SK-N-SH (cell line): ENCODE results near the gene STRBP. TPM values are rescaled to one million over a fixed set of nuclear protein-coding genes. Genes with fewer than 3 reads are reported as not detected.

Source experiments
- CTCF ChIA-PET: fragments of 300-600, 350-600 bp; formaldehyde crosslinking; extraction: SDS; loops from one replicate; lab custom pipeline; 2021; lab: Yijun Ruan, JAX
- POLR2A ChIA-PET: fragments of 350-600 bp; sonication (Branson Sonifier 250); formaldehyde crosslinking; extraction: SDS; loops from one replicate; lab custom pipeline; 2020; ENCODE audit warnings: antibody characterized with exemption, inconsistent platforms; lab: Yijun Ruan, JAX
- DNase-seq: peaks from one replicate; pipeline ENCODE4 v3.0.0; 2012
- H2AFZ ChIP-seq: fragments of 200-600 bp; sonication (generic); 2 replicates; pipeline ENCODE4 v1.8.1; 2016; ENCODE audit warnings: antibody characterized with exemption, mild to moderate bottlenecking, low read depth
- H3F3A ChIP-seq: fragments of 200-600 bp; sonication (generic); replicated peaks from 2 replicates; pipeline ENCODE3; 2016; ENCODE audit warnings: antibody characterized with exemption, mild to moderate bottlenecking; ENCODE audit not compliant: insufficient read depth
- H3K27ac ChIP-seq, 2 experiments: fragments of 200-500 bp in 1 of 2; fragments of 200-600 bp in 1 of 2; sonication (Bioruptor generic) in 1 of 2; sonication (generic), shearing (Covaris generic) in 1 of 2; 2 replicates each; pipeline versions ENCODE4 v1.5.1 to v1.6.1; 2014 to 2016; ENCODE audit warnings: low read depth in 2 of 2, inconsistent platforms in 1 of 2, low read length in 1 of 2, mild to moderate bottlenecking in 1 of 2, mixed read lengths in 1 of 2
- H3K27me3 ChIP-seq: fragments of 200-600 bp; sonication (generic), shearing (Covaris generic); 2 replicates; pipeline ENCODE4 v1.6.1; 2016; ENCODE audit warnings: mixed run types; ENCODE audit not compliant: insufficient read depth
- H3K36me3 ChIP-seq, 2 experiments: fragments of 200-500 bp in 1 of 2; fragments of 200-600 bp in 1 of 2; sonication (Bioruptor generic) in 1 of 2; sonication (generic) in 1 of 2; replicated peaks in 1 of 2; 2 replicates each; pipeline versions ENCODE3 to v1.5.1; 2014 to 2016; ENCODE audit warnings: low read length in 1 of 2, mild to moderate bottlenecking in 1 of 2; ENCODE audit not compliant: insufficient read depth in 2 of 2, control insufficient read depth in 1 of 2
- H3K4me1 ChIP-seq, 2 experiments: fragments of 200-500 bp in 1 of 2; fragments of 200-600 bp in 1 of 2; sonication (Bioruptor generic) in 1 of 2; sonication (generic), shearing (Covaris generic) in 1 of 2; 2 replicates each; pipeline versions ENCODE4 v1.5.1 to v1.6.1; 2014 to 2016; ENCODE audit warnings: low read depth in 1 of 2, low read length in 1 of 2, mixed run types in 1 of 2; ENCODE audit not compliant: insufficient read depth in 2 of 2, control insufficient read depth in 1 of 2
- H3K4me2 ChIP-seq: fragments of 200-600 bp; sonication (generic), shearing (Covaris generic); 2 replicates; pipeline ENCODE4 v1.6.1; 2017; ENCODE audit warnings: mixed run types
- H3K4me3 ChIP-seq, 2 experiments: fragments of 200-500 bp in 1 of 2; fragments of 200-600 bp in 1 of 2; sonication (Bioruptor generic) in 1 of 2; sonication (generic), shearing (Covaris generic) in 1 of 2; 2 replicates each; pipeline versions ENCODE4 v1.5.1 to v1.8.1; 2014 to 2016; ENCODE audit warnings: low read depth in 2 of 2, inconsistent platforms in 1 of 2, low read length in 1 of 2, mild to moderate bottlenecking in 1 of 2, mixed read lengths in 1 of 2, moderate library complexity in 1 of 2
- H3K79me2 ChIP-seq: fragments of 200-600 bp; sonication (generic); 2 replicates; pipeline ENCODE4 v1.8.1; 2017; ENCODE audit warnings: mild to moderate bottlenecking; ENCODE audit not compliant: insufficient read depth
- H3K9ac ChIP-seq: fragments of 200-600 bp; sonication (generic); 2 replicates; pipeline ENCODE4 v1.6.1; 2017; ENCODE audit warnings: mixed run types
- H3K9me2 ChIP-seq: fragments of 200-600 bp; sonication (generic); 2 replicates; pipeline ENCODE4 v1.6.1; 2017; ENCODE audit warnings: mixed run types
- H3K9me3 ChIP-seq: fragments of 200-600 bp; sonication (generic); 2 replicates; pipeline ENCODE4 v1.6.1; 2017; ENCODE audit warnings: mixed run types, mild to moderate bottlenecking, moderate library complexity
- H4K20me1 ChIP-seq: fragments of 200-600 bp; sonication (generic); 2 replicates; pipeline ENCODE4 v1.6.1; 2017; ENCODE audit warnings: mild to moderate bottlenecking, mixed run types; ENCODE audit not compliant: insufficient read depth
- CTCF ChIP-seq: fragments of 200-600 bp; sonication (generic); IDR thresholded peaks from 2 replicates; pipeline ENCODE4 v1.6.1; 2017; ENCODE audit warnings: antibody characterized with exemption, mild to moderate bottlenecking, moderate library complexity
- ELF1 ChIP-seq: IDR thresholded peaks from 2 replicates; pipeline ENCODE4 v1.4.0; 2012
- FOXJ3 ChIP-seq: sonication (generic); formaldehyde crosslinking; IDR thresholded peaks from 2 replicates; pipeline ENCODE4 v1.5.1; 2020; ENCODE audit warnings: mild to moderate bottlenecking, missing genetic modification reagents
- FOXM1 ChIP-seq: IDR thresholded peaks from 2 replicates; pipeline ENCODE4 v1.4.0; 2012; ENCODE audit warnings: low read depth, mild to moderate bottlenecking
- GABPA ChIP-seq: IDR thresholded peaks from 2 replicates; pipeline ENCODE4 v1.4.0; 2012; ENCODE audit warnings: low read depth, mild to moderate bottlenecking
- MAX ChIP-seq: IDR thresholded peaks from 2 replicates; pipeline ENCODE4 v1.4.0; 2012; ENCODE audit warnings: low read depth
- MEF2A ChIP-seq: IDR thresholded peaks from 2 replicates; pipeline ENCODE4 v1.4.0; 2012; ENCODE audit warnings: low read depth, borderline replicate concordance
- NFIC ChIP-seq: IDR thresholded peaks from 2 replicates; pipeline ENCODE4 v1.4.0; 2012; ENCODE audit warnings: borderline replicate concordance
- PBX3 ChIP-seq: IDR thresholded peaks from 2 replicates; pipeline ENCODE4; 2012
- RFX5 ChIP-seq: IDR thresholded peaks from 2 replicates; pipeline ENCODE4 v1.6.1; 2012; ENCODE audit warnings: mild to moderate bottlenecking, improper control_type of control experiment, low read length
- RXRA ChIP-seq: IDR thresholded peaks from 2 replicates; pipeline ENCODE4 v1.4.0; 2012; ENCODE audit warnings: low read depth, mild to moderate bottlenecking, borderline replicate concordance
- SIN3A ChIP-seq: IDR thresholded peaks from 2 replicates; pipeline ENCODE4 v1.6.1; 2012; ENCODE audit warnings: low read depth, mild to moderate bottlenecking, low read length, moderate library complexity, borderline replicate concordance
- SMC3 ChIP-seq: IDR thresholded peaks from 2 replicates; pipeline ENCODE4 v1.6.1; 2012; ENCODE audit warnings: low read depth, low read length, improper control_type of control experiment
- USF1 ChIP-seq: IDR thresholded peaks from 2 replicates; pipeline ENCODE4 v1.4.0; 2012; ENCODE audit warnings: low read depth, borderline replicate concordance
- ZBTB33 ChIP-seq: IDR thresholded peaks from 2 replicates; pipeline ENCODE4 v1.4.0; 2012; ENCODE audit warnings: low read depth, borderline replicate concordance
- WGBS: methylation state at CpG from one replicate; pipeline ENCODE4 v1.1.6; 2017; ENCODE audit warnings: low lambda C conversion rate; 5-methylcytosine and 5-hydroxymethylcytosine counted together
- polyA plus RNA-seq, 3 experiments: library from polyadenylated mRNA; depleted of rRNA; stranded (reverse); fragments of >200 nt; gene quantifications; 2 replicates each; pipeline ENCODE4 v1.2.3, GENCODE V29; 2012

Gene STRBP
- polyA plus RNA-seq, 1 of the 3 experiments (the other 2 are of a cell fraction) = 5.9 TPM

GRCh38 chr9:123253204-123253603 is 15.2 kb downstream of the STRBP start (continued):
- TF ChIP-seq SIN3A = no peak
- TF ChIP-seq ZBTB33 = no peak

- TF ChIP-seq FOXM1 (no peak), MEF2A (no peak), ZBTB33 (no peak), USF1 (no peak), RXRA (no peak), MAX (no peak), NFIC (no peak), RFX5 (no peak), SMC3 (no peak), FOXJ3 (CRISPR knock-in tag) (no peak), SIN3A (no peak), ELF1 (no peak), GABPA (no peak), CTCF (no peak), PBX3 (no peak)
- CTCF ChIA-PET = interaction anchor here (2.0 kb wide), 1 partner anchor 18 kb away, joined by 4 read pairs; no protein-coding TSS in a partner anchor
Observed at GRCh38 chr9:123251741-123252140, 16.6 kb downstream of the STRBP start.

More at GRCh38 chr9:123251741-123252140, 16.6 kb downstream of the STRBP start:
- Histone ChIP-seq H3K27ac (no peak overlapping the region), H4K20me1 (no peaks in the 10 kb centered on the region), H3K27me3 (no peaks in the 10 kb centered on the region), H3K4me1 (peaks cover 0 to 1% of the 10 kb centered on the region in 2 experiments; a peak in 2 of 4 replicates), H3K4me3 (no peak overlapping the region), H3K4me2 (no peak overlapping the region), H3K9ac (no peak overlapping the region), H2AFZ (no peak overlapping the region), H3F3A (no peaks in the 10 kb centered on the region), H3K9me2 (no peaks in the 10 kb centered on the region), H3K79me2 (no peaks in the 10 kb centered on the region), H3K36me3 (no peaks in the 10 kb centered on the region), H3K9me3 (no peaks in the 10 kb centered on the region)
- no peak for DNase-seq
- 64% methylated on average over 1 of the region's 1 CpG for WGBS
- POLR2A ChIA-PET = no interaction called here
